Measurements from ENCODE around the gene PRSS22.
A peak's percentile ranks its signal among the peaks of the same experiment; 100 is the strongest.

The PRSS22 gene

GRCh38 chr16:2881783-2882649 is 24.0 kb upstream of the PRSS22 start:
- DNase-seq (ENCODE audit: low read depth), result no peak

DNA sequence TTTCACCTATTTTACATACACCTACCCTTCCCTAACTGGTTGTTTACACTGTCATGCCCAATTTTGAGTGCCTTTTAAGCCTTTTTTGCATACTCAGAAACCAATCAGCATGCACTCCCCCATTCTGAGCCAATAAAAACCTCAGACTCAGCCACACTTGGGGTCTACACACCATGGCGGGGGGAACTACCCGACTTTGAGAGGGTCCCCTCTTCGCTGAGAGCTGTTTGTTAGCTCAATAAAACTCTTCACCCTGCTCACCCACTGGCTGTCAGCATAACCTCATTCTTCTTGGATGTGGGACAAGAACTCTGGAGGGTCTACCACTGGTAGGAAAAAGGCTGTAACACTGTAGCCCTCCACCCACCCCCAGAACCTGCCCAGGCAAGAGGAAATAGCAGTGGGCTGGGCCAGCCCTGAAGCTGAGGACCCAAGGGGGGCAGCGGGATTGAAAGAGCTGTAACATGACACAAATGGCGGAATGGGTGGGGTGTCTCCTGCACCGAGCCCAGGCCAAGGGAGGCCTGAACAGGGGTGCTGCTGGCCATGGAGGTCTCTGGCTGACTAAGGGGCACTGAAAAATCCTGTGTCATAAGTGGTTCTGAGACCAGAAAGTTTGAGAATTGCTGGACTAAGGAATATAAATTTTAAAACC is 22.0 kb upstream of the PRSS22 start:
- DNase-seq (ENCODE audit: low read depth), result no peak

DNA sequence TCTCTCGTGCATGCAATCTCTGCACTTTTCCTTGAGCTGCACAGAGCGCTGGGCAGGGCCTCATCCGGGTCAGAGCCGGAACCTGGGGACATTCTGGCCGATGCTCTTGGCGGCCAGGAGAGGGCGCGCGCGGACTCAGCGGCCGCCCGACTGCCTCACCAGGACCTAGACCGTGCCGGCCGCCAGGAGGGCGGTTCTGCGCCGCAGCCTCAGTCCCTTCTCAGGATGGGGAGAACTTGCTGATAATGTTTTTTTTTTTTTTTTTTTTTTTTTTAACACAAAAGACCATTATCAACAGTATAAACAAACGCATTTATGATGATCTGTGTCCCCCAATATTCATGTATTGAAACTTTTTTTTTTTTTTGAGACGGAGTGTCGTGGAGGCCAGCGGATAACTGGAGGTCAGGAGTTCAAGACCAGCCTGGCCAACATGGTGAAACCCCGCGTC is 17.0 kb upstream of the PRSS22 start:
- DNase-seq (ENCODE audit: low read depth), result peak; percentile 14

DNA sequence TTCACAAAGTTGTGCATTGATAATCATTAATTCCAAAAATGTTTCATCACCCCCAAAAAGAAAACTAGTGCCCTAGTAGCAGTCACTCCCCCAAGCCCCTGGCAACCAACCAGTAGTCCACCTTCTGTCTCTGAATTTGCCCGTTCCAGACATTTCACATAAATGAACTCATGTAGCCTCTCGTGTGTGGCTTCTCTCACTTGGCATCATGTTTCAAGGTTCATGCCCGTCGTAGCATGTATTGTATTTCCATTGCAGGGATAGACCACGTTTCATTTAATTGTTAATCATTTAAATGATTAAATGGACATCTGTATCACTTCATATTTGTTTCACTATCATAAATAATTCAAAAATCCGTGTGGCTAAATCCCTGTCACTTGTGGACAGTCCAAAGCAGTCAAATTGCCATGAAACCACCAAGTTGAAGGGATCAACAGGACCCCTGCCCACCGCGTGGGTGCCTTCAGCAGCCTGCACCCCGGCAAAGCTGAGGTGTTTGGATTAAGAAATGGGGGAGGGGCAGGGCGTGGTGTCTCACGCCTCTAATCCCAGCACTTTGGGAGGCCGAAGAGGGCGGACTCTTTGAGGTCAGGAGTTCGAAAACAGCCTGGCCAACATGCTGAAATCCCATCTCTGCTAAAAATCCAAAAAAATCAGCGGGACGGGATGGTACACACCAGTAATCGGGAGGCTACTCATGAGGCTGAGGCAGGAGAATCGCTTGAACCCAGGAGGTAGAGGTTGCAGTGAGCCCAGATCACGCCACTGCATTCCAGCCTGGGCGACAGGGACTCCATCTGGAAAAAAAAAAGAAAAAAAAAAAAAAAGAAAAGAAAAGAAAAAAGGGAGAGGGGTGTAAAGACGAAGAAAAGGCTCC is 16.3 kb upstream of the PRSS22 start:
- no peak for DNase-seq (ENCODE audit: low read depth)

DNA sequence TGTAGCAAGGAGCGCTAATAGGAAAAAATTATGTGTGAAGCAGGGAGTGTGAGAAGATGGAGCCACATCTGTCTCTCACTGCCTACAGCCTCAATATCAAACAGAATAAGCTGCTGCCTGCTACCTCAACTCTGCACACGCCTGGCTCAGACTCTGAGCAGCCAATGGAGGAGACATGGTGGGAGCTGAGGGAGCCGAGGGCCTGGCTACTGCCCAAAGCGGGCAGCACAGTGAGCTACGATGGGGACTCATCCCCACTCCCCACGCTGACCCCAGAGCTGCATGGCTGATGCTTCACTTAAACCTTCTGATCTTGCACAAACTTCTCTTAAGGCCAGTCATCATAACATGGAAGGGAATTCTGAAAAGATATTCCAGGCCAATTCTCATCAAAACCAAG is 14.0 kb upstream of the PRSS22 start:
- DNase-seq (ENCODE audit: low read depth), result no peak

DNA sequence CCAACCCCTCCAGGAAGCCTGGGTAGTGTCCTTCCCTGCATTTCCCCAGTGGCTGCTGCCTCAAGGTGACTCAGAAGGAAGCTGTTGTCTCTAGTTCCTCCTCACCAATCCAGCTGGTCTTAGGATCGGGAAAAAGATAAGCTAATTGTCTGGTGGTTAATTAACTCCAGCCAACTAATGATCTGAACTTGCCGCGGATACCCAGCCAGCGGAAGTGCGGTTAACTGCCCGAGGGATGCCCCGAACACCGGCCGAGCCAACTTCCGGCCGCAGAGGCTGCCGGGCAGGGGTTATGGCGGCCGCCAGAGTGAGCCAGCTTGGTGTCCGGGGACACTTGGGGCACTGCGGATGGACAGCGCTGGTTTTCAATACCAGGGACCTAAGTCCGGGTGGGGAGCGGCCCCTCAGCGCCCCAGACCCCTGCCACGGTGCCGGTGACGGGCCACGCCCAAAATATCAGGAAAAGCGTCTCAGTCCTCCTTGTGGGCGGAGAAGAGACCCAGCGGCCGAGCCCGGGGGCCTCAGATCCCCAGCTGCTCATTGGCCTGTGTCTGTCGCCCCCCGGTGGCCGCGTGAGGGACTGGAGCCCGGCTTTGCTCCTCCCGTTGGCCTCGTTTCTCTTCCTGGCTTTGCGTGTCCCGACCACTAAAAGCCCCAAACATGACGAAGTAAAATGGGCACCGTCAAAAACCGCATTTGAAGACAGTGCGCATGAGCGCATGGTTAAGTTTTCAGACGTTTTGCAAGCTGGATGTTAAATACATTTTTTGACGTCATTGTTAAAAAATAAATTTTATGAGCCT is 10.2 kb upstream of the PRSS22 start:
- peak; percentile 80 for DNase-seq (ENCODE audit: low read depth)

DNA sequence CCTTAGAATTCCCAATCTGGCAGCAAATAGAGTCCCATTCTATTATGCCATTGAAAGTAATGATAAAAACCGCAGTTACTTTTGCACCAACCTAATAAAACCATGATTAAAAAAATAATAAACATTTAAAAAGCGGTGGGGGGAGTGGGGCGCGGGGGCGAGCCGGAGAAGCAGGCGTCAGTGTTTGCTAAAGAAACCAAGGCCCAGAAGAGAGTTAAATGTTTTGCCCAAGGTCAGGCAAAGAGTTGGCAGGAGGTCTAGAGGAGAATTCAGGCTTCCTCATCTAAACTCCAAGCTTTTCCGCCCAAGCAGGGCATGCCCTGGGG is 9.7 kb upstream of the PRSS22 start:
- no peak for DNase-seq (ENCODE audit: low read depth)

DNA sequence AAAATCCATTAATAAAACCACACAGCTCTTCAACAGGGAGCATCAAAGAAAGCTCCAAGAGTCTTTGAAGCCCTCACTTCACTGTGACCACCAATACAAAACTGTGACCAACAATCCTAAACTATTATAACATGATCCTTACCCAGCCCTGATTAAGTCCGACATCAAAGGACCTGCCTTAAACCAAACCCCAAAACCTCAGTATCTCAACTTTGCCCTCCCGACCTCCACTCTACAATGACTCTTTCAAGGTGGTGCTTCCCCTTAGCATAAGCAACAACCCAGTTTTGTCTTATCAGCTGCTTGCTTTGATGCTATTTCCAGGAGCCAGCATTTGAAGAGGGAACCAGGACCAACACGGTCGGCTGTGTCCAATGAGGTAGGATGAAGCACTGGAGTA is 8.5 kb upstream of the PRSS22 start:
- DNase-seq (ENCODE audit: low read depth), result no peak

DNA sequence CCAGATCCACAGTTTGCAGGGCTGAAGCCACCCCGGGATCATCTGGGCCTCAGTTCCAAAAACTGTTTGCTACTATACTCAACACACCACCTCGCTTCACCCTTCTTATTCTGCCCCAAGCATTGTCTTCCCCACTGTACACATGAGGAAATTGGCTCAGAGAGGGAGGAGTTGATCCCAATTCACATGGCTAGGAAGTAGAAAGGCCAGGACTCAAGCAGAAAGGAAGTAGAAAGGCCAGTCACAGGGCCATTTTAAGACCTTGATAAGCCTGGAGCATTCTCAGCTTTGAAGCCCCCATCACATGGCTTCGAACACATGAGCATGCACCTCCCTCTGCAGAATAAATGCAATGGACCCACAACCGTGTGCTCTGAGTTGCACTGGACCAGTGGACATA is 7.7 kb upstream of the PRSS22 start:
- DNase-seq (ENCODE audit: low read depth), result no peak

GRCh38 chr16:2860826-2861567 is 3.0 kb upstream of the PRSS22 start:
- DNase-seq (ENCODE audit: low read depth), result no peak

DNA sequence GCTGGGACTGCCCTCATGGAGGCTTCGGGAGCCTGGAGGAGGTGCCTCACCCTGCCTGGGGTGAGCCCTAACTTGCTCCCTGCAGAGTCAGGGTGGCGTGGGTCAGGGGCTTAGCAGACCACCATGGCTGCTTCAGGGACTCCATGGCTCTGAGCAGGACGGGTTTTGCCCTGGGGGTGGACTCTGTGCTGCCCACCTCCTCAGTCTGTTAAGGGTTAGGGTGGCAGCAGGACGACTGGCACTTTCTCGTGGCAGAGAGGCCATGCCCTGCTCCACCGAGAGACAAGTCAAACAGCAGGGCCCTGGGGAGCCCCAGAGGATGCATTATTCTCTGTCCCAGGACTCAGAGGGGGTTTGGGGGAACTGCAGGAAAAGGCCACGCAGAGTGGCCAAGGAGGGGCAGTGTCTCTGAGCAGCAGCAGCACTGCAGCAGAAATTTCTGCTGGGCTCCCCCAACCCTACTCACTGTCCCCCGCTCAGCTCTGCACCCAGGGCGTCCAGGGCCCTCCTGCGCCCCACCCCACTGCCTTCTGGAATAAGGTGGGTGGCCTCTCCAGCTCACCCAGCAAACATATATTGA is 1.8 kb upstream of the PRSS22 start:
- DNase-seq (ENCODE audit: low read depth), result no peak

DNA sequence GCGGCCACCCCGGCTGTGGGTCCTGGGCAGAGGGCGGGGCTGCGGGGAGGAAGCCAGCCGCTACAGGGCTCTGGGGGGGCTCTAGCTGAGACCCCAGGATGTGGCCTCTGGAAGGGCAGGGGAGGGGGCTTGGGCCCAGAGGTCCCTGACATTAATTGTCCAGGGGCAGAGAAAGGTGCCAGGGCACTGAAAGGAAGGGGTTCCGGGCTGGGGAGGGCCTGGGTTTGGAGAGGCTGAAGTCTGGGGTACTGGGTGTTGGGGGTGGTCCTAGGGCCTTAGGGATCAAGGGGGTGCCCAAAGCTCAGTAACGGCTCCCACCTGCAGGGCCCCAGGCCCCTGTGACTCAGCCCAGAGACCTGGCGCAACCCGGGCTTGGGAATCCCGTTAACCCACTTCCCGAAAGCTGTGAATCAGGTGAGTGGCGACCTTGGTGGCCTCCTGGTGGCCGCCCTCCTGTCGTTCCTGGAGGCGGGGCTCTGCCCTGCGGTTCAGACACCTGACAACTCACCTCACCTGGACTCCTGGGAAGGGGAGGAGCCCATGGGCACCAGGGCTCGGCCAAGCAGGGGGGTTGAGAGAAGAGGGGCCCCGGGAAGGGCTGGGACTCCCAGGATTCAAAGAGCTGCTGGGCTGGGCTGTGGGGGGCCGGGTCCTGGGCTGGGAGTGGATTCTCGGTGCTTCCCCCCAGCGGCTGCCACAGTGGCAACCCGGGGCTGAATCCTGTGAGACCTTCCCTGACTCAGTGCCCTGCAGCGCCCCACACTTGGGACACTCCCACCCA is 465 bp upstream of the PRSS22 start:
- no peak for DNase-seq (ENCODE audit: low read depth)

- no peak for DNase-seq (ENCODE audit: low read depth)
Measured at GRCh38 chr16:2856686-2857450, 1.1 kb downstream of the PRSS22 start.

GRCh38 chr16:2856061-2856670 is 1.8 kb downstream of the PRSS22 start:
- no peak for DNase-seq (ENCODE audit: low read depth)

DNA sequence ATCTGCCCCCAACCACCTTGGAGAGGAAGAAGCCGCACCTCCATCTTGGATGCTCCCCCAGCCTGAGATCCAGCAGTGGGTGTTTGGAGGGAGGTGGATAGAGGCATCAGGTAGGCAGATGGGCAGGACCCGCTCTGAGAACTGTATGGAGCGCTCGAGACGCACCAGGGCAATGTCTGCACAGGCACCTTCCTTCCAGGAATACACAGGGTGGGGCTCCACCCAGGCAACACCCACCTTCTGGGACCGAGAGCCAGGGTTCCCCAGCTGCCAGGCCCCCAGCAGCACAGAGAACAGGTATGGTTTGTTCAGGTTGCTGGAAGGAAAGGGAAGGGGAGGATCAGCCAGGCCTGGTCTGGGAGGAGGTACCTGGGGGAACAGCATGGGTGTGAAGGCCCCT is 2.4 kb downstream of the PRSS22 start:
- DNase-seq (ENCODE audit: low read depth), result no peak

DNA sequence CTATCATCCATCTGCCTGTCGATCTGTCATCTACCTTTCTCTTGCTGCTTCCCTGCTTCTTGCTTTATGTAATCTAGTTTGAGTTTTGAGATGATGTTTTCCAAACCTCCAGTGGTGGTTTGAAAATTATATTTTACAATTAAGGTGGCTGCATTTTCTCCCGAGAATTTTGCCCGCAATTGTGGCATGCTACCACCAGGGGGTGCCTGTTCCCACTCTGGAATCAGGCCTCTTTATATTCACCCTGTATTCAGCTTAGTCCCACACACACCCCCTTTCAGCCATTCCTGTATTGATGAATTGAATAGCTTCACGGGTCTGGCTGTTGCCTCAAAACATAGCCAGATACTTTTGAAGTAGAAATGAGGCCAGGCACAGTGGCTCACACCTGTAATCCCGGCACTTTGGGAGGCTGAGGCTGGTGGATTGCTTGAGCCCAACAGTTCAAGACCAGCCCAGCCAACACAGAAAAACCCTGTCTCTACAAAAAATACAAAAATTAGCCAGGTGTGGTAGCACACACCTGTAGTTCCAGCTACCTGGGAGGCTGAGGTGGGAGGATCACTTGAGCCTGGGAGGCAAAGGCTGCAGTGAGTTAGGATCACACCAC is 3.2 kb downstream of the PRSS22 start:
- DNase-seq (ENCODE audit: low read depth), result no peak

DNA sequence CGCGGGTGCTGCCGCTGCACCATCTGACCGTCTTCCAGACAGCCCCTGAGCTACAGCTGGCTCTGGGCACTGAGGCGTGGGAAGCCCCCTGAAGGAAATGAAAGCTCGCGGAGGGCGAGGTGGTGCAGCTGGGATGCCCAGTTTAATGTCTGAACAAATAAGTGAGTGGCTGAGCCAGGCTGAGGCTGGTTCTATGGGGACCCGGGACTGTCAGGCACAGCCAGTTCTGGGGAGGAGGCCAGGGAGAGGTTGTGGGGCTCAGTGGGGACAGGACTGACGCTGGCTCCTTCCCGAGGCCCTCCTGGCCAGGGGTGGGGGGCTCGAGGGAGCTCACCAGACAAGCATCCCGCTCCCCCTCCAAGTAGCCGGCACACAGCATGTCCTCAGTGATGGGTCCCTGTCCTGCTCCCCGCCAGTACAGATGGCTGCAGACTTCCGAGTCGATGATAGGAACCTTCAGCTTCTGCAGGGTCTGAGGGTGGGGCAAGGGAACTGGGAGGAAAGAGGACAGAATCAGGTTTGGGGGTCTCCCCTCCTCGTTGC is 4.4 kb downstream of the PRSS22 start:
- no peak for DNase-seq (ENCODE audit: low read depth)
